Duodenal mucosa (tissue), 2 donors: ENCODE results near the gene TIMMDC1.

Source experiments
- H3K27ac ChIP-seq: one replicate; pipeline ENCODE4 v1.7.0; 2013; ENCODE audit warnings: low read depth, low read length
- H3K27me3 ChIP-seq, 2 donors: one replicate each; pipeline ENCODE4 v1.7.0; 2013; ENCODE audit warnings: low read length in 2 of 2, control low read depth in 1 of 2; ENCODE audit not compliant: insufficient read depth in 2 of 2, control insufficient read depth in 1 of 2
- H3K36me3 ChIP-seq, 2 donors: one replicate each; pipeline ENCODE4 v1.7.0; 2013; ENCODE audit warnings: low read length in 2 of 2, control low read depth in 1 of 2; ENCODE audit not compliant: insufficient read depth in 2 of 2, control insufficient read depth in 1 of 2
- H3K4me1 ChIP-seq, 2 donors: one replicate each; pipeline ENCODE4 v1.7.0; 2013; ENCODE audit warnings: low read length in 2 of 2, control low read depth in 1 of 2; ENCODE audit not compliant: insufficient read depth in 2 of 2, control insufficient read depth in 1 of 2
- H3K4me3 ChIP-seq, 2 donors: one replicate each; pipeline ENCODE4 v1.7.0; 2013; ENCODE audit warnings: low read length in 2 of 2, low read depth in 1 of 2
- H3K9ac ChIP-seq, 2 donors: one replicate each; pipeline ENCODE4 v1.7.0; 2013; ENCODE audit warnings: low read length in 2 of 2, low read depth in 1 of 2
- H3K9me3 ChIP-seq, 2 donors: one replicate each; pipeline ENCODE4 v1.7.0; 2013; ENCODE audit warnings: low read length in 2 of 2, control low read depth in 1 of 2; ENCODE audit not compliant: control insufficient read depth in 1 of 2

The TIMMDC1 gene

GRCh38 chr3:119483101-119483500, 15.2 kb upstream of the TIMMDC1 start:
- H3K27me3 ChIP-seq, result no peaks in the 10 kb centered on the region
- H3K4me1 ChIP-seq, result no peaks in the 10 kb centered on the region
- no peak overlapping the region for H3K27ac ChIP-seq
- H3K9ac ChIP-seq, result no peak overlapping the region
- H3K9me3 ChIP-seq, result no peaks in the 10 kb centered on the region
- H3K4me3 ChIP-seq, result no peak overlapping the region
- H3K36me3 ChIP-seq, result peaks cover 25 to 32% of the 10 kb centered on the region in 2 donors

GRCh38 chr3:119485563-119485962, 12.8 kb upstream of the TIMMDC1 start:
- no peak overlapping the region for H3K27ac ChIP-seq
- H3K9ac ChIP-seq, result no peak overlapping the region
- H3K4me3 ChIP-seq, result no peak overlapping the region
- no peaks in the 10 kb centered on the region for H3K27me3 ChIP-seq
- no peaks in the 10 kb centered on the region for H3K4me1 ChIP-seq
- H3K36me3 ChIP-seq, result peaks cover 20 to 39% of the 10 kb centered on the region in 2 donors
- H3K9me3 ChIP-seq, result no peaks in the 10 kb centered on the region

- Histone ChIP-seq H3K9me3 (no peaks in the 10 kb centered on the region), H3K4me1 (no peaks in the 10 kb centered on the region), H3K36me3 (peaks cover 24 to 33% of the 10 kb centered on the region in 2 donors), H3K9ac (no peak overlapping the region), H3K4me3 (no peak overlapping the region), H3K27ac (no peak overlapping the region), H3K27me3 (no peaks in the 10 kb centered on the region)
Observed at GRCh38 chr3:119490153-119490552, 8.2 kb upstream of the TIMMDC1 start.

GRCh38 chr3:119492128-119492527, 6.2 kb upstream of the TIMMDC1 start:
- no peak overlapping the region for H3K4me3 ChIP-seq
- H3K4me1 ChIP-seq, result peaks cover under 1 to 1% of the 10 kb centered on the region in 2 donors
- no peak overlapping the region for H3K27ac ChIP-seq
- peaks cover 6 to 15% of the 10 kb centered on the region in 2 donors for H3K36me3 ChIP-seq
- no peak overlapping the region for H3K9ac ChIP-seq
- H3K27me3 ChIP-seq, result no peaks in the 10 kb centered on the region
- H3K9me3 ChIP-seq, result no peaks in the 10 kb centered on the region

GRCh38 chr3:119492810-119493209, 5.5 kb upstream of the TIMMDC1 start:
- peaks cover 6 to 14% of the 10 kb centered on the region in 2 donors for H3K36me3 ChIP-seq

GRCh38 chr3:119494597-119494996, 3.8 kb upstream of the TIMMDC1 start:
- Histone ChIP-seq H3K9ac (no peak overlapping the region), H3K27ac (no peak overlapping the region), H3K9me3 (no peaks in the 10 kb centered on the region), H3K27me3 (no peaks in the 10 kb centered on the region), H3K4me1 (peaks cover 9 to 14% of the 10 kb centered on the region in 2 donors), H3K4me3 (no peak overlapping the region), H3K36me3 (peaks cover 6% of the 10 kb centered on the region in 2 donors)

More at GRCh38 chr3:119492810-119493209, 5.5 kb upstream of the TIMMDC1 start:
- H3K27me3 ChIP-seq, result no peaks in the 10 kb centered on the region
- no peak overlapping the region for H3K9ac ChIP-seq
- H3K9me3 ChIP-seq, result no peaks in the 10 kb centered on the region
- H3K4me3 ChIP-seq, result no peak overlapping the region
- peaks cover 6 to 8% of the 10 kb centered on the region in 2 donors for H3K4me1 ChIP-seq
- no peak overlapping the region for H3K27ac ChIP-seq

- Histone ChIP-seq H3K4me1 (peaks cover 24 to 27% of the 10 kb centered on the region in 2 donors), H3K27me3 (no peaks in the 10 kb centered on the region), H3K36me3 (no peaks in the 10 kb centered on the region), H3K4me3 (peak overlapping the region; percentile 86 to 93), H3K9me3 (no peaks in the 10 kb centered on the region), H3K27ac (no peak overlapping the region), H3K9ac (peak overlapping the region; percentile 69 to 98)
Observed at GRCh38 chr3:119497820-119498185, 544 bp upstream of the TIMMDC1 start.

GRCh38 chr3:119500265-119500664, 1.9 kb downstream of the TIMMDC1 start:
- H3K27me3 ChIP-seq, result no peaks in the 10 kb centered on the region
- no peaks in the 10 kb centered on the region for H3K9me3 ChIP-seq
- H3K36me3 ChIP-seq, result peaks cover 3 to 11% of the 10 kb centered on the region in 2 donors
- no peak overlapping the region for H3K4me3 ChIP-seq
- H3K4me1 ChIP-seq, result peaks cover 24 to 27% of the 10 kb centered on the region in 2 donors
- H3K27ac ChIP-seq, result no peak overlapping the region
- H3K9ac ChIP-seq, result no peak overlapping the region

- Histone ChIP-seq H3K9ac (no peak overlapping the region), H3K36me3 (peaks cover 3 to 17% of the 10 kb centered on the region in 2 donors), H3K27me3 (no peaks in the 10 kb centered on the region), H3K9me3 (no peaks in the 10 kb centered on the region), H3K4me3 (no peak overlapping the region), H3K4me1 (peaks cover 24 to 27% of the 10 kb centered on the region in 2 donors), H3K27ac (no peak overlapping the region)
Observed at GRCh38 chr3:119500901-119501300, 2.6 kb downstream of the TIMMDC1 start.

GRCh38 chr3:119506631-119507030, 8.3 kb downstream of the TIMMDC1 start:
- Histone ChIP-seq H3K36me3 (peaks cover 11 to 26% of the 10 kb centered on the region in 2 donors), H3K4me1 (peaks cover 0 to 4% of the 10 kb centered on the region in 2 donors), H3K9ac (peak overlapping the region in 1 of 2 donors; percentile 44), H3K27me3 (no peaks in the 10 kb centered on the region), H3K9me3 (no peaks in the 10 kb centered on the region), H3K4me3 (peak overlapping the region; percentile 44 to 53), H3K27ac (no peak overlapping the region)

- Histone ChIP-seq H3K27me3 (no peaks in the 10 kb centered on the region), H3K9me3 (no peaks in the 10 kb centered on the region), H3K36me3 (peaks cover 11 to 26% of the 10 kb centered on the region in 2 donors), H3K4me1 (peaks cover 0 to 4% of the 10 kb centered on the region in 2 donors), H3K9ac (no peak overlapping the region), H3K27ac (no peak overlapping the region), H3K4me3 (no peak overlapping the region)
Observed at GRCh38 chr3:119507404-119507803, 9.1 kb downstream of the TIMMDC1 start.
